AML-193 (cell line): ENCODE results near the gene CHRNA4.

Source experiments
- DNase-seq, 2 experiments: peaks; one replicate each; lab custom pipeline; 2025; lab: John Stamatoyannopoulos, UW

Gene CHRNA4

GRCh38 chr20:63333241-63333836 lies 27.8 kb downstream of the CHRNA4 start:
- no peak for DNase-seq

DNA sequence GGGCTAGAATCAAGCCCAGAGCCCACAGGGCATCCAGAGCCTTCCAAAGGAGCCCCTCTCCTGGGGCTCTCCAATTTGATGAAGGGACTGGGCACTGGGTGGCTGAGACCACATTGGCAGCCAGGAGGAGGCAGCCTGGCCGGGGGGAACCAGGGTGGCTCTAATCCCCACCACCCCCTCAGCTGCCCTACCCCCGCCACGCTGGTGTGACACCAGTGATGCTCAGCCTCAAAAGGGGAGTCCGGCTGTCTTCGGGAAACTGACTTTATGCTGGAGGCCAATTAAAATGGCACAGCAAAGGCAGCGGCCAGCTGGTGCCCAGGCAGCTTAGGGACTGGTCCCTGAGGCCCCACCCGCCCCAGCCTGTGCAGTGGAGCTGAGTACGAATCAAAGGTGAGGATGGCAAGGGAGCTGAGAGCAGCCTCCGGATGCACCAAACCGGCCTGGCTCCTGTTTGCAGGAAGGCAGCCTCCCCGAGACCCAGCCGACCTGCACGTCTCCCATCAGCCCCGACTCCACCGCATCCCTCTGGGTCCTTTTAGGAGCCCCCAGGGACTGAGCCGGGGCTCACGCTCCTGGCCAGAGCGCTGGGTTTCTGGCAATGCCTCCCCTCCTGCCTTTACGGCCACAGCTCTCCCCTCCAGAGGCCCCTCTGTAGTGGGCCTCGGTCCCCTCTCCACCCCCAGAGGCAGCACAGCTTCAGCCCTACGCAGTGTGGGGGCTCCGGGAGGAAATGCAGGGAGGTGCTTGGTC lies 28.5 kb downstream of the CHRNA4 start:
- DNase-seq: no peak

GRCh38 chr20:63331741-63332400 lies 29.3 kb downstream of the CHRNA4 start:
- no peak for DNase-seq

GRCh38 chr20:63330940-63331339 lies 30.2 kb downstream of the CHRNA4 start:
- DNase-seq: no peak

GRCh38 chr20:63330084-63330760 lies 30.9 kb downstream of the CHRNA4 start:
- no peak for DNase-seq

DNA sequence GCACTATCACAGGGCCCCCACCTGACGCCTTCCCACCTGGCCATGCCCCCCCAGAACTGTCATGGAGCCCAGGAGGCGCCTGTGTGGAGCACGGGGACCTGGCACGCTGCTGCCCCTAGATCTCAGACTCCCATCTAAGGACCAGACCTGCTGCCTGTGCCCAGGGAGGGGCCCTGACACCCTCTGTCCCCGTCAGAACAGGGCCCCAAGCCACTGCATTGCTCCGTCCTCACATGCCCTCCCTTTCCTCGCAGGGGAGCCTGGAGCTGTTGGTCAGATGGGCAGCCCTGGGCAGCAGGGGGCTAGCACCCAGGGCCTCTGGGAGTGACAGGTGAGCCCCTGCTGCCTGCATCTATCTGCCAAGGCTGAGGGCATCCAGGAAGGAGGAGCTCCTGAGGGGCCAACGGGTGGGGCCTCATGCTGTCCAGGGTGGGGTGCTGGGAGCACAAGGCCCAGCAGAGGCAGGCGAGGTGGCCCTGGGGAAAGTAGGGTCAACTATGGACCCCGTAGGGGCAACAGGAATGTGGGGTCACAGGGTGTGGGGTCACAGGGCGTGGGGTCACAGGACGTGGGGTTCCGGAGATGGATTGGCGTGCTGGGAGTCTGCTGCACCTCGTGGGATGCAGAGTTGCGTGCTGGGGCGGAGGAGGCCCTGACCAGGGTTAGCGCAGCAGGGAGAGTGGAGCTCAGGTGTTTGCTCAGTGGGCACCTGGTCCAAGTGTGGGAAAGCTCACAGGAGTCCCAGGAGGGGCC lies 31.6 kb downstream of the CHRNA4 start:
- no peak for DNase-seq

DNA sequence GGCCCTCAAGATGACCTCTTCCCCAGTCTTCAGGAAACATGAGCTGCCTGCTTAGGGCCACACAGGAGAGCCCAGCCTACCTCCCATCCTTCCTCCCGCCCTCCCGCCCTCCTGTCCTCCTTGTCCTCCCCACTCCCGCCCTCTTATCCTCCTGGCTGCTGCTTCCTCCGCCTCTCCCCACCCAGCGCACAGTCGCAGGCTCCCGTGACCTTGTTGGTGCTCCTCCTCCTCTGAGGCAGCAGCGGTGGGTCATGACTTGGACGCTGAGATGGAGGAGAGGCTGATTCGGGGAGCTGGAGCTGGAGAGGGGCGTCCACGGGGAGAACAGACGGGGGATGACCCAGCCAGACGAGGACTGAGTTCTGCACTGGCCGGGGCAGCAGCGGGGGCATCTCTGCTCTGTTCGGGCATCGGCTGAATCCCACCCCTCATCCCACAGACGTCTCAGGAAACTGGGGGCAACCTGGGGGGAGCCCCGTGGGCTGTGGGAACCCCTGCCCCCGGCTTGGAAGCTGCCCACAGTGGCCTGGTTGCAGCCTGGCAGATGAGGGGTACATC lies 32.4 kb downstream of the CHRNA4 start:
- no peak for DNase-seq

- DNase-seq: no peak
Observed at GRCh38 chr20:63328026-63328700, 33.0 kb downstream of the CHRNA4 start.

- DNase-seq: no peak
Observed at GRCh38 chr20:63327231-63327745, 33.9 kb downstream of the CHRNA4 start.

GRCh38 chr20:63326314-63327230 lies 34.6 kb downstream of the CHRNA4 start:
- DNase-seq: no peak

DNA sequence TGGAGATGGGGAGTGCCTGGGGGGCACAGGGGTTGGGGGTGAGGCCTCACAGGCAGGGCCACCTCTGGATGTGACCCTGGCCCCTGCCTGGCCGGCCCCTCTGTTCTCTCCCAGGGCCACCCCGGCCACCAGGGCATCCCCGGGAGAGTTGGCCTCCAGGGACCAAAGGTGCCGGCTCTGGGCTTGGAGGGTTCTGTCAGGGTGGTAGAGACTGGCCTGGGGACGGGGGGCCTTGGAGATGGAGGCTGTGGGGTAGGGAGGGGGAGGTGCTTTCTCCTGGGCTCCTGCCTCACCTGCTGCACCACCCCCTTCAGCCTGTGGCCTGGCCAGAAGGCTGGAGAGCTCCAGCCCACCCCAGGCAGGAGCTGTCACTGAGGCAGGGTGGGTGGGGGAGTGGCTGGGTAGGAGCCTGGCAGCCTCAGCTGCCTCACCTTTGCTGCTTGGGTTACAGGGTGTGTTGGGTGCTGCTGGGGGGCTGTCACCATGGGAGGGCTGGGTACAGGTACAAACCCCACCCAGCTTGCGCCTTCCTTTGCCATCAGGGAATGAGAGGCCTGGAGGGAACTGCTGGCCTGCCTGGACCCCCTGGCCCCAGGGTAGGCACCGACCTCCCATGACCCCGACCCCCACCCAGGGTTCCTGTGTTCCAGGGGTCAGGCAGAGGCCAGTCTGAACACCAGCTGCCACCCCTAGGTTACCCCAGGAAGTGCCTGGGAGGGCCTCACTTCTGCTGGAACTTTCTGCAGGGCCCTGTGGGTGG lies 35.4 kb downstream of the CHRNA4 start:
- no peak for DNase-seq

DNA sequence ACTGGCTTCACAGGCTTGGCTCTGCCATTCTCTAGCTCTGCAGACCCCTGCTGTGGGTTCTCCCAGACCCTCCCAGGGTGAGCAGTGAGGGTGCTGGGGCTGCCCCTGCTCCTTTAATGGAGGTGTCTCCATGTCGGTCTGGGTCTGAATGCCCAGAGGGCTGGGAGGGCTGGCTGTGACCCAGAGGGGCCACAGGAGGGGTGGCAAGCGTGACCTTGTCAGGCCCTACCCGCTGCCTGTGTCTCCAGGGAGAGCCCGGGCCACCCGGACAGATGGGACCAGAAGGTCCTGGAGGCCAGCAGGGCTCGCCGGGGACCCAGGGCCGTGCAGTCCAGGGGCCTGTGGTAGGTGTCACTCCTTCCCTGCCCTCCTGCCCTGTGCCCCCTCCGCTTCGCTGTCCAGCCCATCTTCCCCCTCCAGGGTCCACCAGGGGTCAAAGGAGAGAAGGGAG lies 36.1 kb downstream of the CHRNA4 start:
- no peak for DNase-seq

- DNase-seq: no peak
Observed at GRCh38 chr20:63323357-63323981, 37.7 kb downstream of the CHRNA4 start.

DNA sequence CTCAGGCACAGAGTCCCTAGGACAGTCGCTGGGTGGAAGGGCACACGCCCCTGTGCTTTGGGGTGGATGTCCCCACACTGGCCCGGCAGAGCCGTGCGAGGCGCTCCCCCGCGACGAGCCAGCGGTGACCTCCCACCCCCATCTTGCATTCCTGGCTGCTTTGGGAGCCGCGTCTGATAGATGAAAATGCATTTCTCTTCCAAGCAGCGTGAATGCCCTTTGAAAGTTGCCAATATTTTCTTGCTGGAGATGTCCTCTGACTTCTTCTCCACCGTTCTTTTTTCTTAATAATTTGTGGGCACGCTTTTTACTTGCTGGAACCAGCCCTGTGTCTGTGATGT lies 38.2 kb downstream of the CHRNA4 start:
- no peak for DNase-seq

- DNase-seq: no peak
Observed at GRCh38 chr20:63322146-63322932, 38.8 kb downstream of the CHRNA4 start.

GRCh38 chr20:63321148-63321831 lies 39.9 kb downstream of the CHRNA4 start:
- no peak for DNase-seq

DNA sequence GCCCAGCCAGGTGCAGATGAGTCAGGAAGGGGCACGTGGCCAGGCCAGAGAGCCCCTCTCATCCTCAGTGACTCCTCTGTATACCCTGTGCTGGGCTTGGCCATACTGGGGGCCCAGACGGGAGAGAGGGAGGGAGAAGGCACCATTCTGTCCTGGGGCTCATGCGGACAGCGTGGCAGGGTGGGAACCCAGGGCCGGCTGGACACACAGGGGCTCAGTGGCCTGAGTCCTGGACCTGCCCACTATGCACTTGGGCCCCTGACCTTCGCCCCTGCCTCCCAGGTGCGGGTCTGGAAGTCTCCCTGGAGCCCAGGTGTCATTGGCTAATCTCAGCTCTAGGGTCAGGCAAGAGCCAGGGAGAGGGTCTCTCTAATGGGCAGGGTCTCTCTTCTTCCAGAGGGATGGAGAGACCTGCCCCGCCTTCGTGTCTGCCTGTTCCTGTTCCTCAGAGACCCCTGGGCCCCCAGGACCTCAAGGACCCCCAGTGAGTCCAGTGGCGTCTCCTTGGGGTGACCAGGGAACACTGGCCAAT lies 40.5 kb downstream of the CHRNA4 start:
- DNase-seq: no peak
